NCI-H345 treated with DMSO at 0.1 percent for 48 hours (cell line): ENCODE data around the gene SPRR2G.
"Not testable (repeated sequence)": the region's sequence is repeated elsewhere in the genome, so short reads cannot be mapped to it uniquely, and the experiment has no call there.

Experiments
- DNase-seq: peaks from one replicate; lab custom pipeline; 2025; ENCODE audit not compliant: unreplicated experiment; lab: John Stamatoyannopoulos, UW

Gene SPRR2G

GRCh38 chr1:153115264-153115663, 35.4 kb downstream of the SPRR2G start:
- not testable (repeated sequence) for DNase-seq

GRCh38 chr1:153113416-153113815, 37.3 kb downstream of the SPRR2G start, which contains the start of gene SPRR2F:
Gene SPRR2F (minus strand): TSS chr1:153113516. CDS start chr1:153112733, 783 bp downstream.
- DNase-seq, result no peak

GRCh38 chr1:153112454-153112853, 38.2 kb downstream of the SPRR2G start:
- DNase-seq, result not testable (repeated sequence)

GRCh38 chr1:153100245-153100644, 50.4 kb downstream of the SPRR2G start:
- DNase-seq, result no peak
